SK-N-SH treated with all-trans-retinoic acid at 6 μM for 48 hours (cell line): ENCODE results near the gene CNGA3.

ENCODE experiments used
- ARNTL ChIP-seq: fragments of 450-650 bp; formaldehyde crosslinking; IDR thresholded peaks from 2 replicates; pipeline ENCODE4 v1.5.0; 2020; ENCODE audit warnings: low read depth, mild to moderate bottlenecking, moderate library complexity, borderline replicate concordance
- CSDC2 ChIP-seq: fragments of 250-450 bp; sonication (Bioruptor Pico); IDR thresholded peaks from 2 replicates; pipeline ENCODE4 v1.5.0; 2020; ENCODE audit warnings: mild to moderate bottlenecking, moderate library complexity
- GLIS3 ChIP-seq: fragments of 250-450 bp; sonication (Bioruptor Pico); IDR thresholded peaks from 2 replicates; pipeline ENCODE4 v1.5.0; 2020; ENCODE audit warnings: mild to moderate bottlenecking, moderate library complexity
- ISL1 ChIP-seq: fragments of 250-450 bp; sonication (Bioruptor Pico); IDR thresholded peaks from 2 replicates; pipeline ENCODE4 v2.1.2; 2022; ENCODE audit warnings: mild to moderate bottlenecking, moderate library complexity
- RARB ChIP-seq: fragments of 250-450 bp; sonication (Bioruptor Pico); IDR thresholded peaks from 2 replicates; pipeline ENCODE4 v1.8.0; 2021; ENCODE audit warnings: mild to moderate bottlenecking, moderate library complexity
- TOX ChIP-seq: fragments of 250-450 bp; sonication (Bioruptor Pico); IDR thresholded peaks from 2 replicates; pipeline ENCODE4 v1.8.0; 2021; ENCODE audit warnings: mild to moderate bottlenecking, moderate library complexity, borderline replicate concordance
- ZFP3 ChIP-seq: fragments of 250-450 bp; sonication (Bioruptor Pico); IDR thresholded peaks from 2 replicates; pipeline ENCODE4 v1.5.0; 2020; ENCODE audit warnings: mild to moderate bottlenecking, moderate library complexity
- ZFP30 ChIP-seq: fragments of 450-650 bp; formaldehyde crosslinking; IDR thresholded peaks from 2 replicates; pipeline ENCODE4 v1.5.0; 2022; ENCODE audit warnings: mild to moderate bottlenecking, moderate library complexity
- ZNF565 ChIP-seq: fragments of 450-650 bp; formaldehyde crosslinking; conservative IDR thresholded peaks from 2 replicates; pipeline ENCODE4 v1.5.0; 2020; ENCODE audit warnings: low read depth, mild to moderate bottlenecking, moderate library complexity
- TF ChIP-seq, protein P1 (sequence below): fragments of 250-450 bp; sonication (Bioruptor Pico); IDR thresholded peaks from 2 replicates; pipeline ENCODE4 v1.8.0; 2020; ENCODE audit warnings: mild to moderate bottlenecking, moderate library complexity, borderline replicate concordance
- TF ChIP-seq, protein P2 (sequence below): fragments of 250-450 bp; sonication (Bioruptor Pico); IDR thresholded peaks from 2 replicates; pipeline ENCODE4 v1.5.1; 2020; ENCODE audit warnings: low read depth, mild to moderate bottlenecking, moderate library complexity

DNA sequence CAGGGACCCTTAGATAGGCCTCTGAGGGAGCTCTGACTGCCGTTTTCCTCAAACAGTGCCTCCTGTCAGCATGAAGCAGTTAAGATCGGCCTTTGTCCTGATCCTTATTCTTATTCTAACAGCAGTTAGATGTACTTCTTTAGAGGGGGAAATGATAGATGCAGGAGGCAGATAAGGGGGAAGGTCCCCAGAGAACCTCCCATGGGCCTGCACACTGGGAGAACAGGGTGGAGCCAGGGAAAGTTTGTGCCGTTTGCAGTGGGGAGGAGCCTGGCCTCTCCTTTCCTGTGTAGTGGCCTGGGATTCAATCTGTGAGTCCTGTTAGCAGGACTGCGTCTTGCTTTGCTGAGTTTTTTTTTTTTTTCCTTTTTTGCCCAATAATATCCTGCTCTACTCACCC is 90.5 kb downstream of the CNGA3 start:
- TF ChIP-seq ARNTL = no peak
- TF ChIP-seq TOX (CRISPR knock-in tag) = no peak
- no peak for TF ChIP-seq ZNF565 (CRISPR knock-in tag)
- TF ChIP-seq GLIS3 (CRISPR knock-in tag) = no peak
- TF ChIP-seq CSDC2 (CRISPR knock-in tag) = no peak
- TF ChIP-seq, protein P1, sequence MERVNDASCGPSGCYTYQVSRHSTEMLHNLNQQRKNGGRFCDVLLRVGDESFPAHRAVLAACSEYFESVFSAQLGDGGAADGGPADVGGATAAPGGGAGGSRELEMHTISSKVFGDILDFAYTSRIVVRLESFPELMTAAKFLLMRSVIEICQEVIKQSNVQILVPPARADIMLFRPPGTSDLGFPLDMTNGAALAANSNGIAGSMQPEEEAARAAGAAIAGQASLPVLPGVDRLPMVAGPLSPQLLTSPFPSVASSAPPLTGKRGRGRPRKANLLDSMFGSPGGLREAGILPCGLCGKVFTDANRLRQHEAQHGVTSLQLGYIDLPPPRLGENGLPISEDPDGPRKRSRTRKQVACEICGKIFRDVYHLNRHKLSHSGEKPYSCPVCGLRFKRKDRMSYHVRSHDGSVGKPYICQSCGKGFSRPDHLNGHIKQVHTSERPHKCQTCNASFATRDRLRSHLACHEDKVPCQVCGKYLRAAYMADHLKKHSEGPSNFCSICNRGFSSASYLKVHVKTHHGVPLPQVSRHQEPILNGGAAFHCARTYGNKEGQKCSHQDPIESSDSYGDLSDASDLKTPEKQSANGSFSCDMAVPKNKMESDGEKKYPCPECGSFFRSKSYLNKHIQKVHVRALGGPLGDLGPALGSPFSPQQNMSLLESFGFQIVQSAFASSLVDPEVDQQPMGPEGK (CRISPR knock-in tag) = no peak
- TF ChIP-seq, protein P2, sequence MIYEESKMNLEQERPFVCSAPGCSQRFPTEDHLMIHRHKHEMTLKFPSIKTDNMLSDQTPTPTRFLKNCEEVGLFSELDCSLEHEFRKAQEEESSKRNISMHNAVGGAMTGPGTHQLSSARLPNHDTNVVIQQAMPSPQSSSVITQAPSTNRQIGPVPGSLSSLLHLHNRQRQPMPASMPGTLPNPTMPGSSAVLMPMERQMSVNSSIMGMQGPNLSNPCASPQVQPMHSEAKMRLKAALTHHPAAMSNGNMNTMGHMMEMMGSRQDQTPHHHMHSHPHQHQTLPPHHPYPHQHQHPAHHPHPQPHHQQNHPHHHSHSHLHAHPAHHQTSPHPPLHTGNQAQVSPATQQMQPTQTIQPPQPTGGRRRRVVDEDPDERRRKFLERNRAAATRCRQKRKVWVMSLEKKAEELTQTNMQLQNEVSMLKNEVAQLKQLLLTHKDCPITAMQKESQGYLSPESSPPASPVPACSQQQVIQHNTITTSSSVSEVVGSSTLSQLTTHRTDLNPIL (CRISPR knock-in tag) = no peak
- TF ChIP-seq ZFP3 (CRISPR knock-in tag) = no peak
- no peak for TF ChIP-seq ZFP30 (CRISPR knock-in tag)
- TF ChIP-seq ISL1 = no peak
- no peak for TF ChIP-seq RARB (CRISPR knock-in tag)
